Measurements from ENCODE around the gene DEPDC5. TPM values are rescaled to one million over a fixed set of nuclear protein-coding genes. Genes with fewer than 3 reads are reported as not detected.
"Not testable (repeated sequence)": the region's sequence is repeated elsewhere in the genome, so short reads cannot be mapped to it uniquely, and the experiment has no call there.

The DEPDC5 gene
- polyA plus RNA-seq (2013, experiment 1 of 2; ENCODE audit: insufficient read length) = 8.0 TPM
- 5.4 TPM for polyA plus RNA-seq (2013, experiment 2 of 2; ENCODE audit: insufficient read length)

- DNase-seq = peak; percentile 95
Measured at GRCh38 chr22:31753634-31754501, at the start of gene DEPDC5. Gene DEPDC5 (plus strand): TSS chr22:31754019. CDS start chr22:31754922, 903 bp downstream.

GRCh38 chr22:31707519-31707918 lies 46.3 kb upstream of the DEPDC5 start:
- DNase-seq = no peak

GRCh38 chr22:31711226-31711625 lies 42.6 kb upstream of the DEPDC5 start:
- peak; percentile 22 for DNase-seq

GRCh38 chr22:31715147-31715778 lies 38.6 kb upstream of the DEPDC5 start:
- no peak for DNase-seq

GRCh38 chr22:31719850-31720471 lies 33.9 kb upstream of the DEPDC5 start:
- DNase-seq = no peak

GRCh38 chr22:31723723-31724122 lies 30.1 kb upstream of the DEPDC5 start:
- no peak for DNase-seq

GRCh38 chr22:31726692-31727091 lies 27.1 kb upstream of the DEPDC5 start:
- no peak for DNase-seq

GRCh38 chr22:31728857-31729256 lies 25.0 kb upstream of the DEPDC5 start:
- no peak for DNase-seq

GRCh38 chr22:31730344-31730711 lies 23.5 kb upstream of the DEPDC5 start:
- no peak for DNase-seq

GRCh38 chr22:31732089-31732829 lies 21.6 kb upstream of the DEPDC5 start:
- DNase-seq = no peak

GRCh38 chr22:31733580-31734079 lies 20.2 kb upstream of the DEPDC5 start:
- no peak for DNase-seq

GRCh38 chr22:31734512-31734911 lies 19.3 kb upstream of the DEPDC5 start:
- peak; percentile 69 for DNase-seq

GRCh38 chr22:31736458-31736857 lies 17.4 kb upstream of the DEPDC5 start:
- no peak for DNase-seq

- DNase-seq = no peak
Measured at GRCh38 chr22:31737932-31738331, 15.9 kb upstream of the DEPDC5 start.

- no peak for DNase-seq
Measured at GRCh38 chr22:31738566-31738965, 15.3 kb upstream of the DEPDC5 start.

- DNase-seq = no peak
Measured at GRCh38 chr22:31739795-31740201, 14.0 kb upstream of the DEPDC5 start.

- DNase-seq = not testable (repeated sequence)
Measured at GRCh38 chr22:31740314-31740713, 13.5 kb upstream of the DEPDC5 start.

GRCh38 chr22:31742115-31742514 lies 11.7 kb upstream of the DEPDC5 start:
- DNase-seq = no peak

GRCh38 chr22:31742682-31743081 lies 11.1 kb upstream of the DEPDC5 start:
- DNase-seq = no peak

GRCh38 chr22:31743871-31744270 lies 9.9 kb upstream of the DEPDC5 start:
- DNase-seq = no peak

GRCh38 chr22:31747441-31747840 lies 6.4 kb upstream of the DEPDC5 start:
- DNase-seq = no peak

- no peak for DNase-seq
Measured at GRCh38 chr22:31748490-31748889, 5.3 kb upstream of the DEPDC5 start.
